SK-N-MC (cell line): Measurements from ENCODE around the gene CCDC39.

Source experiments
- DNase-seq: peaks from one replicate; pipeline ENCODE4 v3.0.0-alpha.2; 2011; ENCODE audit warnings: low read depth, low spot score
- H3K27ac ChIP-seq: fragments of 200-600 bp; sonication (generic); 2 replicates; pipeline ENCODE4 v1.5.1; 2016; ENCODE audit warnings: mixed run types
- H3K36me3 ChIP-seq: fragments of 200-600 bp; sonication (generic); 2 replicates; pipeline ENCODE4 v1.6.1; 2017; ENCODE audit warnings: antibody characterized with exemption, low read length, mixed read lengths; ENCODE audit not compliant: insufficient read depth
- H3K4me3 ChIP-seq: fragments of 200-600 bp; sonication (generic); 2 replicates; pipeline ENCODE4 v1.5.1; 2016
- H3K9ac ChIP-seq: fragments of 200-600 bp; sonication (generic); 2 replicates; pipeline ENCODE4 v1.8.0; 2017; ENCODE audit warnings: mixed run types, mixed read lengths; ENCODE audit not compliant: insufficient read length
- H3K9me3 ChIP-seq: fragments of 200-600 bp; sonication (generic); 2 replicates; pipeline ENCODE4 v1.6.1; 2017; ENCODE audit warnings: low read depth, mild to moderate bottlenecking, antibody characterized with exemption, low read length, moderate library complexity, mixed read lengths
- EZH2 ChIP-seq: fragments of 200-600 bp; sonication (generic); IDR thresholded peaks from one replicate; pipeline ENCODE4 v1.6.1; 2017; ENCODE audit warnings: antibody characterized with exemption
- FOXP2 ChIP-seq: optimal IDR thresholded peaks from 2 replicates; pipeline ENCODE3; 2011; ENCODE audit warnings: mild to moderate bottlenecking, moderate library complexity; ENCODE audit not compliant: insufficient read depth; ENCODE audit errors: extremely low read length, control extremely low read depth
- POLR2AphosphoS5 ChIP-seq: IDR thresholded peaks from 2 replicates; pipeline ENCODE4 v1.6.1; 2012; ENCODE audit warnings: mild to moderate bottlenecking, low read depth, low read length, borderline replicate concordance

Gene CCDC39

DNA sequence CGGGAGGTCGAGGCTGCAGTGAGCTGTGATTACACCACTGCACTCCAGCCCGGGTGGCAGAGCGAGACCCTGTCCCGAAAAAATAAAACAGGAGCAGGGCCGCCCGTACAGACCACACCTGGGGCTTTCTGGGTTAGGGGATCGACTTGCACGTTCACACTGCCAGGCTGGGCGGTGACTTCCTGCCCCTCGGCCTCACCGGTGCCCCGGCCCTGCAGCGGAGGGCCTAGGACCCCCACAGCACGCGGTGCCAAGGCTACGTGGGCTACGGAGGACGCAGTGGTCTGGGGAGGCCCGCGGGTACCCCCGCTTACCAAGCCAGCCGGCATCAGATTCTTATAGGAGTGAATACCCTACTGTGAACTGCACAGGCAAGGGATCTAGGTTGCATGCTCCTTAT is 88.9 kb downstream of the CCDC39 start:
- no peaks in the 10 kb centered on the region for H3K9me3 ChIP-seq
- no peak for TF ChIP-seq POLR2AphosphoS5
- TF ChIP-seq FOXP2, result no peak
- no peak for TF ChIP-seq EZH2
- H3K4me3 ChIP-seq, result no peak overlapping the region
- H3K9ac ChIP-seq, result no peak overlapping the region
- DNase-seq, result no peak
- no peaks in the 10 kb centered on the region for H3K36me3 ChIP-seq
- H3K27ac ChIP-seq, result no peak overlapping the region

GRCh38 chr3:180580934-180581333 is 98.4 kb downstream of the CCDC39 start:
- no peak overlapping the region for H3K4me3 ChIP-seq
- H3K9ac ChIP-seq, result no peak overlapping the region
- no peak for TF ChIP-seq EZH2
- no peak for TF ChIP-seq POLR2AphosphoS5
- no peak for TF ChIP-seq FOXP2
- no peaks in the 10 kb centered on the region for H3K36me3 ChIP-seq
- DNase-seq, result no peak
- no peaks in the 10 kb centered on the region for H3K9me3 ChIP-seq
- no peak overlapping the region for H3K27ac ChIP-seq

DNA sequence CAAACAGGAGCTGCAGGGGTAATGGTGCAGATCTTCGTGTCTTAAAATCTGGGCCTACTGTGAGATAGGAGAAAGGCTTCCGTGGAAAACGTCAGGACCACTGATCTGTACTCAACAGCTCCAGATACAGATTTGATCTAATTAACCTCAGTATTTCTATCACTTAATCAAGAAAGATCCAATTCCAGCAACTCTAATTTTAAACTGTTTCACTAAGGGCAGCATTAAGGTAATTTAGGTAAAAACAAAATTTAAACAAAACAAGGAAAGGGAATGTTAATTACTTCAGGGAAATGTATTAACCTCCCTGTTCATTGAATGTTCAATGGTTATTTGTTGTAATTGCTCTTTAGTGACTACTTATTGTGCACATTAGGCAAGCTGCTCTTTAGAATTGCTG is 103.7 kb downstream of the CCDC39 start:
- Histone ChIP-seq H3K27ac (no peak overlapping the region), H3K9ac (no peak overlapping the region), H3K36me3 (no peaks in the 10 kb centered on the region), H3K9me3 (no peaks in the 10 kb centered on the region), H3K4me3 (no peak overlapping the region)
- no peak for TF ChIP-seq FOXP2
- no peak for TF ChIP-seq EZH2
- TF ChIP-seq POLR2AphosphoS5, result no peak
- no peak for DNase-seq

GRCh38 chr3:180571831-180572598 is 107.3 kb downstream of the CCDC39 start:
- Histone ChIP-seq H3K36me3 (no peaks in the 10 kb centered on the region), H3K9ac (no peak overlapping the region), H3K4me3 (no peak overlapping the region), H3K27ac (no peak overlapping the region), H3K9me3 (no peaks in the 10 kb centered on the region)
- TF ChIP-seq POLR2AphosphoS5 (no peak), FOXP2 (no peak), EZH2 (no peak)
- no peak for DNase-seq

GRCh38 chr3:180570238-180570637 is 109.1 kb downstream of the CCDC39 start:
- H3K9me3 ChIP-seq, result no peaks in the 10 kb centered on the region
- TF ChIP-seq FOXP2, result no peak
- H3K27ac ChIP-seq, result no peak overlapping the region
- no peak overlapping the region for H3K9ac ChIP-seq
- H3K36me3 ChIP-seq, result no peaks in the 10 kb centered on the region
- DNase-seq, result no peak
- no peak overlapping the region for H3K4me3 ChIP-seq

DNA sequence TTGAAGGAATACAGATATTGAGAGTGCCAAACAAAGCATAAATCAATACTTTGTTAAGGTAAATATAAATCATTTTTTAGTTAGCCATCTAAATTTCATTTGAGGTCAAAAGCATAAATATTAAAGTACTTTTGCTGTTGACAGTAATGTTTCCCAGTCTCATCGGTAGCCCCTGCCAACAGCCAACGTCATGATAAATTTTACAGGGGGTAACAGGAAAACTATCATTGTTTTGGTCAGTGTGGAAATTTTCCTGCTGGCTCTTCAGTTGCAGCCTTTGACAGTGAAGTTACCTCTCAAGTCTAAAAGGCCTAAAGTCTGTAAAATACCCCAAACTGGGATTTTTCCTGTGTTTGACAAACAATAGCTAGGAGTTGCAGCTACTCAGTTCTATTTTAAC is 114.6 kb downstream of the CCDC39 start:
- DNase-seq, result no peak
- H3K9ac ChIP-seq, result no peak overlapping the region
- no peaks in the 10 kb centered on the region for H3K9me3 ChIP-seq
- TF ChIP-seq FOXP2 (no peak), POLR2AphosphoS5 (no peak), EZH2 (no peak)
- H3K27ac ChIP-seq, result no peak overlapping the region
- no peaks in the 10 kb centered on the region for H3K36me3 ChIP-seq
- H3K4me3 ChIP-seq, result no peak overlapping the region
